GM19467 (cell line): ENCODE data around the gene MBNL1.

Experiments
- ATAC-seq: cut with Tn5 transposase; IDR thresholded peaks from one replicate; pipeline ENCODE4 v1.9.1; 2021; ENCODE audit warnings: mild to moderate bottlenecking, moderate library complexity; ENCODE audit not compliant: unreplicated experiment

Gene MBNL1

DNA sequence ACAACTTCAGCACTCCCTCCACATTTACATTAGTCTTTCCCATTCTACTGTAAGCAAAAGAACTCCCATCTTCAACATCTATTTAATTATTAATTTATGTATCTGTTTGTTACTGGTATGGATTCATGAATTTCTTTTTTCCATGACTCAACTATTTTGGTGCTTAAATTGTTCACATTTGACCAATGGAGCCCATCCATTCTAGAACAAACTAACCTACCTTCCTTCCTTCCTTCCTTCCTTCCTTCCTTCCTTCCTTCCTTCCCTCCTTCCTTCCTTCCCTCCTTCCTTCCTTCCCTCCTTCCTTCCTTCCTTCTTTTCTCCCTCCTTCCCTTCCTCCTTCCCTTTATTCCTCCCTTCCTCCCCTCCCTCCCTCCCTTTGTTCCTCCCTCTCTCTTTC is 16.8 kb upstream of the MBNL1 start:
- ATAC-seq = no peak

GRCh38 chr3:152252755-152253154 is 16.0 kb upstream of the MBNL1 start:
- no peak for ATAC-seq

GRCh38 chr3:152253514-152253913 is 15.2 kb upstream of the MBNL1 start:
- ATAC-seq = no peak

GRCh38 chr3:152254041-152254440 is 14.7 kb upstream of the MBNL1 start:
- ATAC-seq = no peak

- ATAC-seq = no peak
These were observed 13.4 kb upstream of the MBNL1 start for GRCh38 chr3:152255290-152255689.

DNA sequence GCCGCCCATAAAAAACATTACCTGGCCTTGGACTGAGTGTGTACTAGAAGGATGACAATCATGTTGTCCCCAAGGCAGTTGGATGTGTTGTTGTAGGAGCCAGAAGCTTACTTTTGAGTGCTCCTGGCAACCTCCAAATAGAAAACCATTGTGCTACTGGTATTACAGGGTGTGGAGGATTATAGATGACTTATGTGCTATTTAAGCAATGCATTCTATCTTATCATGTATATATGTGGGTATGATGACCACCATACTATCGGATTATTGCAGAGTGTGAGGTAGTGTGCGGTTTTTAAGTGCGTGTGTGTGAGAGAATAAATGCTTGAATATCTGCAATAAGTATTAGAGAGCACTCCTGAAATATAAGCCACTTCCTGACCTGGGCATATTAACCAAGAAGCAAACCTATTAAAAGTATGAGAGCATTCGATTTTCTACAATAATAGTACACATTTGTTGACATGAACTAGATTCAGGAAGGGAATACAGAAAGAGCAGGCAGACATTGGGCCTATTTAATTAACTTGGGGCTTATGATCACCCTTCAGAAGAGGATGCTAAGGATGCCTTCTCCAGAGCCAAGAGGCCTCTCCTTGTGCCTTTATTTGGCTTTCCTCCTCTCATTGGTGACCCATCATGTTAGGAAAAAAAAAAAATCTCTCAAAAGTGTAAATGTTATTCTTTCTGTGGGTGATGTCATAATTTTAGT is 11.7 kb upstream of the MBNL1 start:
- no peak for ATAC-seq

- ATAC-seq = peak; percentile 82
These were observed 11.1 kb upstream of the MBNL1 start for GRCh38 chr3:152257563-152258035.

GRCh38 chr3:152258448-152259393 is 10.0 kb upstream of the MBNL1 start:
- no peak for ATAC-seq

DNA sequence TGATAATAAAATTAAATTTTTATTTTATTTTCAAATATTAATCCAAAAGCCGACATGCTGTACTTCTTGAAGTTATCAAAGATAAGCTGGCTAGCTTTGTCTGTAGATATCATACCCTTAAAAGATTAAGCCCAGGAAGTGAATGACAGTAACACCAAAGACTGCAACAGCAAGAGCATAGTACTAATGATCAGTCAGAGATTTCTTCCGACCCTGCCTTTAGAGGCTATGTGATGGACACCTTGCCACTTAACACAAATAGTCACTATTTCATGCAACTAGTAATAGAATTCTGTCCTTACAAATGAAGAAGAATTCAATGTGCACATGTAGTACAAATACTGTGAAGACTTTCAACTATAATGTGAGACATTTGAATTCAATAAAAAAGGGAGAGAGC is 9.3 kb upstream of the MBNL1 start:
- ATAC-seq = no peak

DNA sequence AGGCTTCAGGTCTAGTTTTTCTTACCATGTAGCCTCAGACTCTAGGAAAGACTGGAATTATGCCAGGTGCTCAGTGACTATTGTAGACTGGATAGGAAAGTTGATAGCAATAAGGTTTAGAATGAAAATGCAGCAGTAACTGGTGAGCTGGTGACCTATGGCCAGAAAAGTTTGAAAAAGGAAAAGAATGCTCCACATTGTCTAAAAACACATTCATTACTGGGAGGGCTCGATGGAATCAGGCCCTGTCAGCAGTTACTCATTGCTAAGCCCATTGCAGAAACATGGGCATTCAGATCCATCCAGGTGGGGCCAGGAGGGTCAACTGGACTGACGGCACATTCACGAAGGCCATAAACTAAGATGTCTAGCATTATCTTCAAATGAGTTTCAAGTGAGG is 8.7 kb upstream of the MBNL1 start:
- no peak for ATAC-seq

GRCh38 chr3:152260529-152260928 is 8.2 kb upstream of the MBNL1 start:
- ATAC-seq = no peak

DNA sequence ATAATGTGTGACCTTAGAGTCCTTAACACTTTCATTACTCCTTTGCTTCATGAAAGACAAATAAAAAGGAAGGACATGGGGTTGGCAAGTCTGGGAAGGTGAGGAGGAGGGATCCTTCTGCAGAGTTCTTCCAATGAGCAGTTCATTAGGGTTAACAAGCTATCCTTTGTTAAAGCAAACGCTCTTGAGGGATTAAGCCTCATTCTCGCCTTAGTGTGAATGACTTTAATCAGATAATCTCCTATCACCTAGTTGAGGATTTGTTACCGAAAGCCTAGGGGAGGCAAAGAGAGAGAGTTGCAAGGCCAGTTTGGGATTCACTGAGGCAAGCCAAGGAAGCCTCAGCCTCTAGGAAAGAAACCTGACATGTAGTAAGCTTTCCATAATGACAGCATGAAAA is 7.4 kb upstream of the MBNL1 start:
- ATAC-seq = no peak

DNA sequence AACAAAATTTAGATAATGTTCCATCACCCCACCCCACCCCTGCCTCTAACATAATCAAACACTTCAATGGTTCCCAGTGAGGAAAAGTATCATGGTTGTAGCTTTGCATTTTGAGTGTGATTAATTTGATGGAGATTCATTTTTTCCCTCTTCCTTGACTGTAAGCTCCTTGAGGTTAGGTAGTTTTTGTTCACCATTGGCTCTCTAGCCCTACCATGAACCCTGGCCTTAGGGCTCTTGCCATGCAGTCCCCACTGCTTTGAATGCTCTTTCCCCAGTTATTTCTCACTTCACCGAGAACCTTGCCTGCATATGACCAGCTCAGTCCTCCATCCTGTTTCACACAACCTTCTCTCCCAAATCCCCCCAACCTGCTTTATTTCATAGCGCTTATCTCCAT is 5.0 kb upstream of the MBNL1 start:
- no peak for ATAC-seq

DNA sequence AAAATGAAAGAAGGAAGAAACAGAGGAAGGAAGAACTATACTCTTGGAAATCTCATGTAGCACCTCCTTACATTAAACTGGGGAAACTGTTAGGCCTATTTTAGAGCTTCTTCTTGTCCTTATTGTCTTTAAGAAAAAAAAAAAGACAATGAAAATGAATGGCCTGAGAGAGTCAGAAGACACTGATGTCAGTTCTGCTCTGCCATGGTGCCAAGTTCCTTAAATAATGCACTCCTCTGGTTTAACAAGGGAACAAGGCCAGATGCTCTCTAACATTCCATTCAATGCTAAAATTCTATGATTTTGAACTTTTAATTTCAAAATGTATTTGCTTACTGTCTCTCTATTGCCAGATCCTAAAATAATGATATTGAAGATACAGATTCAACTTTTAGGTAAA is 4.4 kb upstream of the MBNL1 start:
- no peak for ATAC-seq

- ATAC-seq = no peak
These were observed 2.3 kb upstream of the MBNL1 start for GRCh38 chr3:152266221-152266995.

DNA sequence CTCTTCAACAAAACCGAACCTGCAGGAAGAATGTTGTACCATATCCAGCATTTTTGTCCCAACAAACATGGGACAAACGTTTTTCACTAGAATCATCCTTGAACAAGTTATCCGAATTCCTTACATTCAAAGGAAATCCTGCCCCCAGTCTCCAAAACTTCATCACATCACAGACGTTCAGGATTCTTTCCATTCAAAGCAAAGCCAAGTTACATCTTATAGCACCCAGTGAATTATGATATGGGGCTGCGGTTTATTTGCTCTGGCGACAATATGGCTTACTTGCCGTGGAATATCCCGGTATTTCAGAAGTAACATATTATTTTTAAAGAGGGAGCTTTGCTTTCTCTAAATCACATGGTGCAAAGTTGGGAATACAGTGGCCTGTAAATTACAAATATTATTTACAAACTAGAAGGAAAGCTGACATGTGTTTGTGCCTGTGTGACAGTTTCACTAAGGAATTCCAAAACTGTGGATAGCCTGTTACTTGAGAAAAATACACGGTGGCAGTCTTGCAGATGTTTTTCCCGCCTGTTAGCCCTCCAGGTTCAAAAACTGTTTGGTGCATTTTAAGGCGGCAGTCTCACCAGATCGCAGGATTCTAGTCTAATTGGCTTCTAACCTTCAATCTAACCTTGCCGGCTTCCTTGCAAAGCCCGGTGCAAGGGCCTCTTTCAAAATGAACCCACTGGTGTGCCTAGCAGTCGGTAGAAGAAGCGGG is 736 bp upstream of the MBNL1 start:
- no peak for ATAC-seq

- ATAC-seq = peak; percentile 53
These were observed 514 bp downstream of the MBNL1 start for GRCh38 chr3:152269056-152269830.

DNA sequence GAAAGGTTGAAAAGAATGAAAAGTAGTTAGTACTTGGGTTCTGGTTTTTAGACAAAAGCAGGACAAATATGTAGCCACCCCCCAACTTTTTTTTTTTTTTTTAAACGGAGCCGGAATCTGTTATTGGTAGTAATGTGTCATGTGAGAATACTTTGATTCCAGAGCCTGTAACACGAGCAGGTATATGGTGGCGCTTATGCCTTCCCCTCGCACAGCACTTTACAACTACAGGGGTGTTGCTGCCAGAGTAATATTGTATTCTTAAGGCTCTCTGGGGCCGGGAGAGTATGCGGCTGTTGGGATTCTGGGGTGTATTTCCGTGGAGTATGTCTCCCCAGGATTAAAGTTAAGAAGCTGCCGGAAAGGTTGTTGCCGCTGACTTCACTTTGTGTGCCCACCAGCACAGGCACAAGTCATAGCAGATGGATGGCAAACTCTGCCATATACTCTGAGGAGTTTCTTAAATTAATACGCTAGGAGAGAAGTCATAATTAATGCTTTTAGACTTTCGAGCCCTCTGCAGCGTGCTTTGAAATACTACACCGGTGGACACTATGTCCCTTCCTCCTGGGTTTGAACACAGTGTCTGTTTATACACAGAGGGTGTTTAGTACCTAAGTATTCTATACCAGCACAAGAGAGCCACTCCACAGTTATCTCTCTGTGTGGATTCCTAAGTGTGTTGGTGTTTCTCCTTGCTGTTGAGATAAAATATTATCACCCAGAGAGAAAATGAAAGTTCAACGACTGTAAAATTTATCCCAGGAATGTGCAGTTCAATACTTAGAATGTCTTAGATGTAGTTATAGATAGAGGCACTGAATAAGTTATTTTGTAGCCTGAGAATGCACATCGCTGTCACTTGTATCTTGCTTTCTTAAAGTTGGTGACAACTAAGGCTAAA is 1.4 kb downstream of the MBNL1 start:
- no peak for ATAC-seq

GRCh38 chr3:152270937-152271336 is 2.2 kb downstream of the MBNL1 start:
- ATAC-seq = no peak
